ENCODE results near the gene SPTBN4.
"Not testable (repeated sequence)": the region's sequence is repeated elsewhere in the genome, so short reads cannot be mapped to it uniquely, and the experiment has no call there.

SPTBN4 gene

GRCh38 chr19:40564535-40564934 is 97.7 kb downstream of the SPTBN4 start:
- H3K4me1 ChIP-seq (ENCODE audit: control insufficient read depth in 1 of 2, insufficient read depth in 2 of 2, low read length in 2 of 2); H2BK12ac ChIP-seq (ENCODE audit: low read length); H2AK5ac ChIP-seq (ENCODE audit: low read length); H3K9ac ChIP-seq (ENCODE audit: low read length); H3K4ac ChIP-seq (ENCODE audit: low read depth, low read length); H3K4me3 ChIP-seq (ENCODE audit: low read depth, low read length); H3K27ac ChIP-seq (ENCODE audit: low read depth, low read length); H4K91ac ChIP-seq (ENCODE audit: low read depth, low read length); H3K18ac ChIP-seq (ENCODE audit: low read length); DNase-seq; H2BK5ac ChIP-seq (ENCODE audit: low read depth, low read length, poor library complexity); H3K79me2 ChIP-seq (ENCODE audit: control insufficient read depth, insufficient read depth, low read length, poor library complexity); H4K12ac ChIP-seq (ENCODE audit: low read depth, low read length); H2AFZ ChIP-seq (ENCODE audit: insufficient read depth, low read length, poor library complexity); H3K79me1 ChIP-seq (ENCODE audit: low read length); H3K23ac ChIP-seq (ENCODE audit: low read length); H3K4me2 ChIP-seq (ENCODE audit: low read length); H2BK120ac ChIP-seq (ENCODE audit: insufficient read depth, low read length, poor library complexity); H3K9me3 ChIP-seq (ENCODE audit: insufficient read depth, low read depth, low read length); H4K8ac ChIP-seq (ENCODE audit: low read depth, low read length); H3K14ac ChIP-seq (ENCODE audit: low read length); H3K36me3 ChIP-seq (ENCODE audit: control insufficient read depth in 1 of 2, insufficient read depth in 2 of 2, low read length in 2 of 2): not testable (repeated sequence)
- H3K27me3 ChIP-seq (ENCODE audit: insufficient read depth, low read length), result peaks cover 24% of the 10 kb centered on the region
- no CpG with 5 or more reads among the region's 1 CpG for WGBS (ENCODE audit: extremely low coverage, insufficient coverage, insufficient read length)

- Histone ChIP-seq H3K4me3 (ENCODE audit: low read depth, low read length) (no peak overlapping the region), H3K79me2 (ENCODE audit: control insufficient read depth, insufficient read depth, low read length, poor library complexity) (no peaks in the 10 kb centered on the region), H3K4me1 (ENCODE audit: control insufficient read depth in 1 of 2, insufficient read depth in 2 of 2, low read length in 2 of 2) (peaks cover 5 to 6% of the 10 kb centered on the region in 2 experiments), H4K91ac (ENCODE audit: low read depth, low read length) (no peak overlapping the region), H4K8ac (ENCODE audit: low read depth, low read length) (no peak overlapping the region), H3K27ac (ENCODE audit: low read depth, low read length) (no peak overlapping the region), H3K9ac (ENCODE audit: low read length) (no peak overlapping the region), H3K36me3 (ENCODE audit: control insufficient read depth in 1 of 2, insufficient read depth in 2 of 2, low read length in 2 of 2) (no peaks in the 10 kb centered on the region), H3K79me1 (ENCODE audit: low read length) (peaks cover 3% of the 10 kb centered on the region), H3K4me2 (ENCODE audit: low read length) (no peak overlapping the region), H2BK120ac (ENCODE audit: insufficient read depth, low read length, poor library complexity) (no peak overlapping the region), H3K14ac (ENCODE audit: low read length) (no peak overlapping the region), H2BK12ac (ENCODE audit: low read length) (no peak overlapping the region), H3K4ac (ENCODE audit: low read depth, low read length) (no peak overlapping the region), H3K18ac (ENCODE audit: low read length) (no peak overlapping the region), H2AFZ (ENCODE audit: insufficient read depth, low read length, poor library complexity) (no peak overlapping the region), H2AK5ac (ENCODE audit: low read length) (no peak overlapping the region), H2BK5ac (ENCODE audit: low read depth, low read length, poor library complexity) (no peak overlapping the region), H3K9me3 (ENCODE audit: insufficient read depth, low read depth, low read length) (peaks cover 3% of the 10 kb centered on the region), H3K27me3 (ENCODE audit: insufficient read depth, low read length) (peaks cover 24% of the 10 kb centered on the region), H4K12ac (ENCODE audit: low read depth, low read length) (no peak overlapping the region), H3K23ac (ENCODE audit: low read length) (no peak overlapping the region)
- no peak for DNase-seq
- no CpG with 5 or more reads among the region's 7 CpGs for WGBS (ENCODE audit: extremely low coverage, insufficient coverage, insufficient read length)
These were observed 98.6 kb downstream of the SPTBN4 start for GRCh38 chr19:40565355-40565754.

GRCh38 chr19:40565910-40566495 is 99.2 kb downstream of the SPTBN4 start:
- Histone ChIP-seq H3K4me2 (ENCODE audit: low read length) (no peak overlapping the region), H4K91ac (ENCODE audit: low read depth, low read length) (no peak overlapping the region), H4K8ac (ENCODE audit: low read depth, low read length) (no peak overlapping the region), H4K12ac (ENCODE audit: low read depth, low read length) (no peak overlapping the region), H2BK5ac (ENCODE audit: low read depth, low read length, poor library complexity) (no peak overlapping the region), H3K9ac (ENCODE audit: low read length) (no peak overlapping the region), H3K14ac (ENCODE audit: low read length) (no peak overlapping the region), H3K18ac (ENCODE audit: low read length) (no peak overlapping the region), H2AFZ (ENCODE audit: insufficient read depth, low read length, poor library complexity) (no peak overlapping the region), H3K4me3 (ENCODE audit: low read depth, low read length) (no peak overlapping the region), H3K79me2 (ENCODE audit: control insufficient read depth, insufficient read depth, low read length, poor library complexity) (no peaks in the 10 kb centered on the region), H3K4ac (ENCODE audit: low read depth, low read length) (no peak overlapping the region), H3K4me1 (ENCODE audit: control insufficient read depth in 1 of 2, insufficient read depth in 2 of 2, low read length in 2 of 2) (peaks cover 6 to 7% of the 10 kb centered on the region in 2 experiments), H2BK12ac (ENCODE audit: low read length) (no peak overlapping the region), H3K36me3 (ENCODE audit: control insufficient read depth in 1 of 2, insufficient read depth in 2 of 2, low read length in 2 of 2) (no peaks in the 10 kb centered on the region), H2BK120ac (ENCODE audit: insufficient read depth, low read length, poor library complexity) (no peak overlapping the region), H3K27me3 (ENCODE audit: insufficient read depth, low read length) (peaks cover 24% of the 10 kb centered on the region), H3K23ac (ENCODE audit: low read length) (no peak overlapping the region), H3K9me3 (ENCODE audit: insufficient read depth, low read depth, low read length) (peaks cover 3% of the 10 kb centered on the region), H3K79me1 (ENCODE audit: low read length) (peaks cover 3% of the 10 kb centered on the region), H3K27ac (ENCODE audit: low read depth, low read length) (no peak overlapping the region), H2AK5ac (ENCODE audit: low read length) (no peak overlapping the region)
- WGBS (ENCODE audit: extremely low coverage, insufficient coverage, insufficient read length), result no CpG with 5 or more reads among the region's 14 CpGs
- no peak for DNase-seq

- Histone ChIP-seq H3K4ac (ENCODE audit: low read depth, low read length) (no peak overlapping the region), H2BK12ac (ENCODE audit: low read length) (no peak overlapping the region), H3K27me3 (ENCODE audit: insufficient read depth, low read length) (peaks cover 24% of the 10 kb centered on the region), H4K91ac (ENCODE audit: low read depth, low read length) (no peak overlapping the region), H3K27ac (ENCODE audit: low read depth, low read length) (no peak overlapping the region), H2BK120ac (ENCODE audit: insufficient read depth, low read length, poor library complexity) (no peak overlapping the region), H3K36me3 (ENCODE audit: control insufficient read depth in 1 of 2, insufficient read depth in 2 of 2, low read length in 2 of 2) (no peaks in the 10 kb centered on the region), H3K9me3 (ENCODE audit: insufficient read depth, low read depth, low read length) (peaks cover 5% of the 10 kb centered on the region), H3K4me1 (ENCODE audit: control insufficient read depth in 1 of 2, insufficient read depth in 2 of 2, low read length in 2 of 2) (peaks cover 6 to 7% of the 10 kb centered on the region in 2 experiments), H3K79me1 (ENCODE audit: low read length) (peaks cover 3% of the 10 kb centered on the region), H3K14ac (ENCODE audit: low read length) (no peak overlapping the region), H3K4me2 (ENCODE audit: low read length) (no peak overlapping the region), H3K79me2 (ENCODE audit: control insufficient read depth, insufficient read depth, low read length, poor library complexity) (no peaks in the 10 kb centered on the region), H3K4me3 (ENCODE audit: low read depth, low read length) (no peak overlapping the region), H3K9ac (ENCODE audit: low read length) (no peak overlapping the region), H4K12ac (ENCODE audit: low read depth, low read length) (no peak overlapping the region), H4K8ac (ENCODE audit: low read depth, low read length) (no peak overlapping the region), H3K18ac (ENCODE audit: low read length) (no peak overlapping the region), H2AFZ (ENCODE audit: insufficient read depth, low read length, poor library complexity) (no peak overlapping the region), H2AK5ac (ENCODE audit: low read length) (no peak overlapping the region), H3K23ac (ENCODE audit: low read length) (no peak overlapping the region), H2BK5ac (ENCODE audit: low read depth, low read length, poor library complexity) (no peak overlapping the region)
- no peak for DNase-seq
- WGBS (ENCODE audit: extremely low coverage, insufficient coverage, insufficient read length), result no CpG with 5 or more reads among the region's 20 CpGs
These were observed 100.4 kb downstream of the SPTBN4 start for GRCh38 chr19:40567040-40567749.

Data from trophoblast cell (in vitro differentiated cells and primary cell).